T-helper 1 cell treated with Interleukin-12 subunit alpha and Interleukin-12 subunit beta and Interleukin-4 antibody, amounts not matched to agents 30 ng/mL and 1 ng/mL, for 36 hours (primary cell): ENCODE data around the gene SH3BP2. TPM values are rescaled to one million over a fixed set of nuclear protein-coding genes. Genes with fewer than 3 reads are reported as not detected.

Source experiments
- intact Hi-C: fragments of 100-400 bp; cut with micrococcal nuclease; formaldehyde crosslinking; loops from one replicate; pipeline ENCODE4 v1.15.1; 2024
- total RNA-seq: library from RNA; stranded (reverse); gene quantifications from 2 replicates; pipeline ENCODE4 v1.2.3, GENCODE V29; 2022

Gene SH3BP2
- total RNA-seq, 1 donor from 2014 or later = 114 TPM

GRCh38 chr4:2831611-2832308 lies 38.9 kb downstream of the SH3BP2 start:
- intact Hi-C loops = no loop called here

DNA sequence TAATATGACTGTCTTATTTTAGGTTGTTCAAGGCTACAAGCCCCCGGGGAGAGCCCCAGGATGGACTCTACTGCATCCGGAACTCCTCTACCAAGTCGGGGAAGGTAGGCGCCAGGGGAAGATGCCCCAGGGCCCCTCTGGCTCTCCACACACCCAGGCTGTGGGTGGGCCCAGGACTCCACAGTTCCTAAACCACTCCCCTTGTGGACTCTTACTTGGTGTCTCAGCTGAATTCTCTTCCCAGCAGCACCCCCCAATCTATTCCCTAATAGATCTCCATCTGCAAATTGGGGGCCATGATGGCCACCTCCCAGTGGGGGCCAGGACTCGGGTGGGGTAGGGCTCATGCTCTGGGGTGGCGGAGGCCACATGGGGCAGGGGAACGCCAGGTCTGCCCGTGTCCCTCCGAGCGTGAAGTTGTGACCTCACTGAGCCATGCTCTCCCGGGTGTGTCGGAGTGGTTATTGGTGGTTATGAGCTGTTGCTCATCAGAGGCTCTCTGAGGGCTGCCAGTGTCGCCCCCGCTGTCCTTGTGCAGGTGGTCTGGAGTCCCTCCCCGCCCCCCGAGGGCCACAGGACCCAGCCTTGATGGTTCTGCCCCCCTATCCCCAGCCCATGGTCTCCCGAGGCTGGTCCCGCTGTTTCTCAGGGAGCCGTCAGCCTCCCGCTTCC lies 39.6 kb downstream of the SH3BP2 start:
- intact Hi-C loops = no loop called here

DNA sequence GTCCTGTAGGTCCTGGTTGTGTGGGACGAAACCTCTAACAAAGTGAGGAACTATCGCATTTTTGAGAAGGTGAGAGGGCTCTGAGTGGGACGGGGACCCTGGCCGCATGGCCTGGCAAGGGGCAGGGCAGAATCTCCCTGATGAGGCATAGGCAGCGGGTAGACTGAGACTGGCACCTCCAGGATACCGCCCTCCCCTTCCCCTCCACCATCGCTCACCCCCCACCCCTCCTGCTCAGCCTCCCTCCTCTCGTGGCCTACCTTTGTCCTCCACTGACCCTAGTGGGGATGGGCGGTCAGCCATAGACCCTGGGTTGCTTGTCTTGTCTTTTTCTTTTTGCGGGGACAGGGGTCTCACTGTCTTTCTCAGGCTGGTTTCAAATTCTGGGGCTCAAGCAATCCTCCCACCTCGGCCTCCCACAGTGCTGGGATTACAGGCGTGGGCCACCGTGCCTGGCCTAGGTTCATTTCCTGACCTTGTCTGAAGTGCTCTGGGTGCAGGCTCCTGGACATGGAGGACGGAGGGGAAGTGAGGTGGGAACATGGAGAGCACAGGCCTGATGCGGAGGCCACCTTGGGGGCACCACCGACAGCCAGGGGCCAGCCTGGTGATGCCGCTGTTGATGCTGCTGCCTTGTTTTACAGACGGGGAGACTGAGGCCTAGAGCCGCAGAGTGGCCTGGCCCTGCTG lies 40.2 kb downstream of the SH3BP2 start:
- intact Hi-C loops = no loop called here

DNA sequence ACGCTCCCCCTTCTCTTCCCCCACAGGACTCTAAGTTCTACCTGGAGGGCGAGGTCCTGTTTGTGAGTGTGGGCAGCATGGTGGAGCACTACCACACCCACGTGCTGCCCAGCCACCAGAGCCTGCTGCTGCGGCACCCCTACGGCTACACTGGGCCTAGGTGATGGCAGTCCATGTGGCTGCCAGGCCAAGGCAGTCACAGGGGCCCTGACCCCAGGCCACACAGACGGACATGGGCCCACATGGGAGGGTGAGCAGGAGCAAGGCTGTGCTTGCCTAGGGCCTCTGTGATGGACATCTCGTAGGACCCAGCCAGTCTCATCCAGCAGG lies 40.8 kb downstream of the SH3BP2 start:
- intact Hi-C loops = no loop called here

DNA sequence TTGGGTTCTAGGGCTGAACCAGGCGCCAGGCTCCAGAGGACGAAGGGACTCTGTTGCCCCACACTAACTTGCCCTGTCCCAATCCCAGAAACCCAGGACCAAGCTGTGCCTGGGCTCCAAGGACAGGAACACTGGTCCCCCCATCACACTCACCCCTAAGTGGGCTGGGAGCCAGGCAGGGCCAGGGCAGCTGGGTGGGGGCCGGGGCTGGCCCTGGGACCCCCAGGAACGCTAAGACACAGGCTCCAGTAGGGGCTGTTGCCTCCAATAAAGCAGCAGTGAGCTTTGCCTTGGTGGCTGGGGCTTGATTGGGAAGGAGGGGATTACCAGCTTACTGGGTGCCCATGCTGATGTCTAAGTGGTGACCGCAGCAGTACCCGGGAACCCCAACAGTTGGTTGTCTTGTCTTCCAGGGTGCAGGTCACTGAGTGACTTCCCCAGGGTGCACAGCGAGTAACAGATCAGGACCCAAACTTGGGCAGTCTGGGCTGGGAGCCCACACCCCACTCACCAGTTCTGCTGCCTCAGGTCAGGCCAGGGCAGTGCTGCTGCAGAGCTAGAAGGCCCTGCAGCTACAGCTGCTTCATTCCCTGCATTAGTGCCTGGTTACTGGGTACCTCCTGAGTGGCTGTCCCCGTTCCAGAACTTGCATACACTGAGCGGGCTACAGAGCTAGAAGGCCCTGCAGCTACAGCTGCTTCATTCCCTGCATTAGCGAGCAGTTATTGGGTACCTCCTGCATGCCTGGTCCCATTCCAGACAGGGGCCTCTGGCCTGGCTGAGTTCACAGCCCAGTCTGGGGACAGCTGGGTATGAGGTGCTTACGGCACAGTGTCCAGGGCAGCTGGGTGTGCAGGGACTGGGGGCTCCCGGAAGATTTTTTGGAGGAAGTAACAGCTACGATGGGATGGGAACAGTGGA lies 41.4 kb downstream of the SH3BP2 start:
- intact Hi-C loops = no loop called here

- intact Hi-C loops = loop anchor here (5.0 kb wide), 1 partner anchor 39 kb away; no protein-coding TSS in a partner anchor
Measured at GRCh38 chr4:2835978-2836377, 43.1 kb downstream of the SH3BP2 start.

DNA sequence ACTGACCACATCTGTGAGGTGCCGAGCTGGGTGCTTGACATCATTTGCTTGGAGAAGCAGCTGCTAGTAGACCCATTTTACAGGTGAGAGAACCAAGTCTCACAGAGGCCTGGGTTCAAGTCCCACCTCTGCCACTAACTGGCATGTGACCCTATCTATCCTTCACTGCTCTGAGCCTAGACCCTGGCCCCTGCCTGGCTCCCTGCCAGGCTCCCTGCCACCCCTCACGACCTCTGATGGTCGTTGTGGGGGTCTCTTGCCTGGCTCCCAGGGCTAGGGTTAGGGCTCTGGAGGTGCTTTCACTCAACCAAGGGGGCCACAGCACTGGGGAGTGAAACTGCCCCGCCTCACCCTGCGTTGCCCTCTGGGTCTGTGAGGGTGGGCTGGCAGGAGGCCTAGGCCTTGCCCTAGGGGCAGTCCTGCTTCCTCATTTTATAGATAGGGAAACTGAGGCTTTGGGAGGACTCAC lies 43.5 kb downstream of the SH3BP2 start:
- intact Hi-C loops = loop anchor here (5.0 kb wide), 1 partner anchor 39 kb away; no protein-coding TSS in a partner anchor

DNA sequence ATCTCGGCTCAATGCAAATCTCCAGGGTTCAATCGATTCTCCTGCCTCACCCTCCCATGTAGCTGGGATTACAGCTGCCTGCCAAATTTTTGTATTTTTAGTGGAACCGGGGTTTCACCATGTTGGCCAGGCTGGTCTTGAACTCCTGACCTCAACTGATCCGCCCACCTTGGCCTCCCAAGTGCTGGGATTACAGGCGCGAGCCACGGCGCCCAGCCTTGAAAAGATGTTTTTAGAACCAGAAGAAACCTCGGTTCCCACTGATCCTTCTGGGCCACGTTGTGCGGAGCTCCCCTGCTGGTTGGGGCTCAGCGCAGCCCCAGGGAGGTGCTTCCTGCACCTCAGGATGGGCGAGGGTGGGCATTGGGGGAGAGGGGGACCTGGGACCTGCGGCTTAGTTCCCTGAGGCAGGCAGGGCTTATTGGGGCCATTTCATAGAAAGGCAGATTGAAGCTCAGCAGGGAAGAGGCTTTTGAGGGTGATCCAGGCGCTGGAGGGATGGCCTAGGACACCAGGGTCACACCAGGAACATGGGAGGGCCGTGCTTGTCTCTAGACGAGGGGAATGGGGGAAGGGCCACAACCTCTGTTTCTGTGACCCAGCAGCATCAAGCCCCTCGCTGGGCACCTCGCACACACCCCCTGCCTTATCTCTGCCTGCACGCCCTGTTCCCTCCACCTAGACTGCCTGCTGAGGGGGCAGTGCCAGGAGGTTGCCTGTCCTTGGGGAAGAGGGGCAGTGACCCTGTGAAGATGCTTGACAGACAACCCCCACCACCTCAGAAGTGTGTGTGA lies 44.4 kb downstream of the SH3BP2 start:
- intact Hi-C loops = loop anchor here (5.0 kb wide), 1 partner anchor 40 kb away; no protein-coding TSS in a partner anchor

- intact Hi-C loops = loop anchor here (1.0 to 5.0 kb wide), 4 partner anchors 26 to 82 kb away; partner anchors contain the start of gene TNIP2
Measured at GRCh38 chr4:2837904-2838496, 45.1 kb downstream of the SH3BP2 start.

DNA sequence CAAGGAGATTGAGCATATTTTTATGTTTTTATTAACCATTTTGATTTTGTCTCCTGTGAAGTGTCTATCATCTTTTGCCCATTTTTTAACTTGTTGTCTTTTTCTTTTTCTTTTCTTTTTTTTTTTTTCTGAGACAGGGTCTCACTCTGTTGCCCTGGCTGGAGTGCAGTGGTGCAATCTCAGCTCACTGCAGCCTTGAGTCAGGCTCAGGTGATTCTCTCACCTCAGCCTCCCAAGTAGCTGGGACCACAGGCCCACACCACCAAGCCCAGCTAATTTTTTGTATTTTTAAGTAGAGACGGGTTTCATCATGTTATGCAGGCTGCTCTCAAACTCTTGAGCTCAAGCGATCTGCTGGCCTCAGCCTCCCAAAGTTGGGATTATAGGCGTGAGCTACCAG lies 46.2 kb downstream of the SH3BP2 start:
- intact Hi-C loops = loop anchor here (5.0 kb wide), 1 partner anchor 42 kb away; no protein-coding TSS in a partner anchor

DNA sequence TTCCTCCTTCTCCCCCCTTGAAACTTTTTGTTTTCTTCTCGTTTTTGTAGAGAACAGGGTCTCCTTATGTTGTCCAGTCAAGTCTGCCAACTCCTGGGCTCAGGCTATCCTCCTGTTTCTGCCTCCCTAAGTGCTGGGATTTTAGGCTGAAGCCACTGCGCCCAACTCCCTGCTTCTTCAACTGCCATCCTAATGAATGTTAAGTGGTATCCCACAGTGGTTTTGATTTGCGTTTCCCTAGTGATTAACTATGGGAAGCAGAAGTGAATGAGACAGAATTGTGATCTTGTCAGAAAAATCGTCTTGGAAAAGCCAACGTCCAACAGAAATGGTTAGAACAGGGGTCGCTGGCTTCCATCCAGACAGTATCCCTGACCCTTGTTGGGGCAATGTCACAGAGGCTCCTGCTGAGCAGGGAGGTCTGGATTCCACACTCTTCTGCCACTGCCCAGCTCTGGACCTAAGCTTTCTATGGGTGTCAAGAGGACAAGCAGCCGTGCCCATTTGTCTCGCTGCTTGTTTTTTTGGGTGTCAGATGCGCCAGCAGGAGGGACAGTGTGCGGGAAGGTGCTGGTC lies 49.9 kb downstream of the SH3BP2 start:
- intact Hi-C loops = loop anchor here (1.0 to 5.0 kb wide), 7 partner anchors 78 to 600 kb away; partner anchors contain the start of genes FAM193A, GRK4, HAUS3 and NOP14

DNA sequence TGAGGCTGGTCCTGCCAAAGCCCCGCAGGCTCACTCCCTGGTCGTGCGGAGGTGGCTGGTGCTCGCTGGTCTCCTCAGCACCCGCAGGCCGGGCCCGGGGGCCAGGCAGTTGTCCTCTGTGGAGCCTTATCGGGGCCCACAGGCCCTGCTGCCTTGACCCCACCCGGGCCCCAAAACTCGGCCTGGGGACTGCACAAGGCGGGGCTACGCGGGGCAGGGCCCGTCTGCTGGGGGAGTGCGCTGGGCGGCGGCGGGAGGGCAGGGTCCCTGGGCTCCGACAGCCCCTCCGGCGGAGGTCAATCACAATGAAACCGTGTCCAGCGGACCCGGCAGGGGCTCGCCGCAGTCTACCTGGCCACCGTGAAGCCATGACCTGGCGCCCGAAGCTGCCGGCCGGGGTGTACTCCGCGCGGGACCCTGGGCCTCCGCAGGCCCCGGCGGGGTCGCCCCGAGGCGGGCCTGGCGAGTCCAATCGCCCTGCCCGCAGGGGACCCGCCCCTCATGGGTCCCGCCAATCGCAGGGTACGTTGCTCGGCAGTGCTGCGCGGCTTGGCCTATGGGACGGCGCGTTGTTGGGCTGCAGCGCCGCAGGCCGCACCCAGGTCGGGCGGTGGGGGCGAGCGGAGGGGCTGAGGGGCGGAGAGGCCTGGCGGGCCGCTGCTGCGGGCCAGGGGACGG lies 50.5 kb downstream of the SH3BP2 start, which contains the start of gene ADD1:
TSS of gene ADD1 (plus strand) at position 582 of the 678 bp plus-strand sequence. CDS start 32,072 bp downstream, outside the sequence.
- intact Hi-C loops = loop anchor here (1.0 to 5.0 kb wide), 7 partner anchors 79 to 601 kb away; partner anchors contain the start of genes FAM193A, GRK4, HAUS3 and NOP14

DNA sequence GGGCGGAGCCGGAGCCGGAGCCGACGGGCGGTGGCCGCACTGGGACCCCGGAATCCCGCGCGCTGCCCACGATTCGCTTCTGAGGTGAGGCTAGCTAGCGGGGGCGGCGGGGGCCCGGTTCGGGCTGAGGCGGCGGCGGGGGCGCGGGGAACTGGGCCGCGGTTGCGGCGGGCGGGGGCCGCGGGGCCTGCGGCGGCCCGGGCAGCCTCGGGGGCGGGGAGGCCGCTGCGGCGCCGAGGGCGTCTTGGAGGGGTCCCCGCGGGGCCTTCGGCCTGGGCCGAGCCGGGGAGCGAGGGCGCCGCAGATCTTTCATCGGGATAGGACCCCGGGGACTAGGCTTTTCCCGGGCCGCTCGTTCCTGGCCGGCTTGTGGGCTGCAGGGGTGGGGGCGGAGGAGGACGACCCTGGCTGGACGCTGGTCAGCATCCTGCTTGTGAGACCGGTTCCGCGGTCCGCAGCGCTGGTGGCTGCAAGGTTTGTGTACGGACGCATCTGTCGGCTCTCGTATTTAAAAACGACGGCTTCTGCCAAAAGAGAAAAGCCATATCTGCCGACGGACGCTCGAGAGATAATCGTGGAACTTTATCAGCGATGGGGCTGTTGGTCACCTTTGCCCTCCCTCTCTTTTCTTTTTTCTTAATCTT lies 51.2 kb downstream of the SH3BP2 start:
- intact Hi-C loops = loop anchor here (1.0 to 5.0 kb wide), 9 partner anchors 8 to 602 kb away; partner anchors contain the start of genes FAM193A, GRK4, HAUS3 and NOP14

DNA sequence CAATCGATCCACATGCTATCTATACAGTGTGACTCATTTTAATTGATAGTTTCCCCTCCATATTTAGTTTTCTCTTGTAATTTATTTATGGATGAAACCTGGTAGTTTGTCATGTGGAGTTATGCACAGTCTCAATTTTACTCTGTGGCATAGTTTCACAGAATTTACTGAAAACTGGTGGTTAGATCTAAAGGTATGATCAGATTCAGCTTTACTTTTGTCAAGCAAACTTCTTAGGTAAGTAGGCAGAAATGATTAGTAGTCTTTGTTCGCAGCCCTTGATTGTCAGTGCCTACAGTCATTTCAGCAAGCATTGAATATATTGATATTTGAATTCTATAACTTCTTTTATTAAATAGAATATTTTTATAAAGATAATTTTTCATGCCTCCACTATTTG lies 53.3 kb downstream of the SH3BP2 start:
- intact Hi-C loops = no loop called here

GRCh38 chr4:2847302-2847871 lies 54.5 kb downstream of the SH3BP2 start:
- intact Hi-C loops = no loop called here

DNA sequence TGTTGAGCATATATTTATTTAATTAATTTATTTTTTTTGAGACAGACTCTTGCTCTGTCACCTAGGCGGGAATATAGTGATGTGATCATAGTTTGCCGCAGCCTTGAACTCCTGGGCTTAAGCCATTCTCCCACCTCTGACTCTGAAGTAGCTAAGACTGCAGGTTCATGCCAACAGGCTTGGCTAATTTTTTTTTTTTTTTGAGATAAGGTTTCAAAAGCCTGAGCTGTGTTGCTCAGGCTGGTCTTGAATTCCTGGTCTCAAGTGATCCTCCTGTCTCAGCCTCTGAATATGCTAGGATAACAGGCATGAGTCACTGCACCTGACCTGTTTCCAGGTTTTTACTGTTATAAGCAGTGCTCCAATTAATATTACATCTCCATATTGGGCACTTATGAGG lies 55.6 kb downstream of the SH3BP2 start:
- intact Hi-C loops = no loop called here
